MM.1S (cell line): ENCODE data around the gene C1orf210.

Experiments
- DNase-seq: peaks from one replicate; pipeline ENCODE4 v3.0.0-alpha.2; 2015
- H2AFZ ChIP-seq: fragments of 300-600 bp; sonication (generic); 2 replicates; pipeline ENCODE4 v1.6.0; 2016; ENCODE audit warnings: antibody characterized with exemption, low read length
- H3F3A ChIP-seq: fragments of 300-600 bp; sonication (generic); 2 replicates; pipeline ENCODE4 v1.6.1; 2016; ENCODE audit warnings: mild to moderate bottlenecking, antibody characterized with exemption, low read length, moderate library complexity, mixed read lengths; ENCODE audit not compliant: insufficient read depth
- H3K27ac ChIP-seq: fragments of 300-600 bp; sonication (generic); 2 replicates; pipeline ENCODE4 v1.5.1; 2016; ENCODE audit warnings: mild to moderate bottlenecking, low read length
- H3K27me3 ChIP-seq: fragments of 300-600 bp; sonication (generic); replicated peaks from 2 replicates; pipeline ENCODE4 v1.6.0; 2016; ENCODE audit warnings: low read length; ENCODE audit not compliant: insufficient read depth
- H3K36me3 ChIP-seq: fragments of 300-600 bp; sonication (generic); replicated peaks from 2 replicates; pipeline ENCODE4 v1.6.1; 2016; ENCODE audit warnings: mild to moderate bottlenecking, low read length, mixed read lengths; ENCODE audit not compliant: insufficient read depth
- H3K4me1 ChIP-seq: fragments of 300-600 bp; sonication (generic); 2 replicates; pipeline ENCODE4 v1.6.1; 2016; ENCODE audit warnings: low read length, mixed read lengths
- H3K4me2 ChIP-seq: fragments of 300-600 bp; sonication (generic); 2 replicates; pipeline ENCODE4 v1.6.0; 2016; ENCODE audit warnings: low read depth, low read length
- H3K4me3 ChIP-seq: fragments of 300-600 bp; sonication (generic); 2 replicates; pipeline ENCODE4 v1.5.1; 2016; ENCODE audit warnings: low read length, mixed read lengths
- H3K79me2 ChIP-seq: fragments of 300-600 bp; sonication (generic); 2 replicates; pipeline ENCODE4 v1.6.1; 2016; ENCODE audit warnings: mixed run types, low read length, mixed read lengths
- H3K9ac ChIP-seq: fragments of 300-600 bp; sonication (generic); 2 replicates; pipeline ENCODE4 v1.6.1; 2016; ENCODE audit warnings: low read length, mixed read lengths
- H3K9me2 ChIP-seq: fragments of 300-600 bp; sonication (generic); replicated peaks from 2 replicates; pipeline ENCODE4 v1.6.1; 2016; ENCODE audit warnings: mild to moderate bottlenecking, low read length, mixed read lengths; ENCODE audit not compliant: insufficient read depth
- H3K9me3 ChIP-seq: fragments of 300-600 bp; sonication (generic); replicated peaks from 2 replicates; pipeline ENCODE4 v1.6.1; 2016; ENCODE audit warnings: mild to moderate bottlenecking, low read length, mixed read lengths; ENCODE audit not compliant: insufficient read depth
- H4K20me1 ChIP-seq: fragments of 300-600 bp; sonication (generic); 2 replicates; pipeline ENCODE4 v1.6.1; 2016; ENCODE audit warnings: mild to moderate bottlenecking, low read length, moderate library complexity, mixed read lengths; ENCODE audit not compliant: insufficient read depth
- EZH2 ChIP-seq: fragments of 300-600 bp; sonication (generic); optimal IDR thresholded peaks from 2 replicates; pipeline ENCODE3; 2017; ENCODE audit warnings: low read depth, mild to moderate bottlenecking, antibody characterized with exemption, low read length, mixed read lengths
- EZH2phosphoT487 ChIP-seq: fragments of 300-600 bp; sonication (generic); IDR thresholded peaks from 2 replicates; pipeline ENCODE4 v1.6.1; 2018; ENCODE audit warnings: antibody characterized with exemption, low read length
- TF ChIP-seq, protein P1 (sequence below): fragments of 300-600 bp; sonication (generic); IDR thresholded peaks from 2 replicates; pipeline ENCODE4 v1.5.1; 2016; ENCODE audit warnings: antibody characterized with exemption, low read length, mixed read lengths

Gene C1orf210

DNA sequence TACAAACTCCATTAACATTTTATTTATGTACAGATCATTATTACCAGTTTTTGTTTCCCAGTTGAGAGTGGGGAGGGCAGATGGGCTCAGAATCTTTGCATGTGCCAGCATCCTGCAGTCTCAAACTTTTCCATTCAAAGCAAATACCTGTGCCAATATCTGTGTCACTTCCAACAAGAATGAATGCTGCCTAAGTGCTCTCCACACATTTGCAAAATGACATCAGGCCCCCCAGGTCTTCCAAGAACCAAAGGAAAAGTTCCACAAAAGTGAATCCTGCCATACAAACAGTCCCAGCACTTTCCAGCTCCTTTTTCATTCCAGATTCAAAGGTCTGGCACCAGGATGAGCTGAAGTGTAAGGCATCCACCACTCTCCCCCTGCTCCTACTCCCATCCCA is 13.7 kb upstream of the C1orf210 start:
- H3K4me1 ChIP-seq, result no peaks in the 10 kb centered on the region

DNA sequence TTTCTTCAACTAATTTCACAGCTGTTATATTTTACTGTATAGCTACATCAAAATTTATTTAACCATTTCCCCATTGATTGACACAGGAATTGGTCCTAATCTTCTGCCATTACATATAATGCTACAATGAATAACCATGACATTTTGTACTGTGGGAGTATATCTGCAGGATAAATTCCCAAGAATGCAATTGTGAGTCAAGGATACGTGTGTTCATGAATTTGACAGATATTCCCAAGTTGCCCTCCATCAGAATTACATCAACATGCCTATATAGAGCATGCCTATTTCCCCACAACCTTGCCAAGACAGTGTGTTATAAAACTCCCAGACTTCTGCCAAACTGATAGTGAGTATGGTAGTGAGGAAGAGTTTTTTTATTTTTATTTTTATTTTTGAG is 12.7 kb upstream of the C1orf210 start:
- Histone ChIP-seq H3K9me2 (no peaks in the 10 kb centered on the region), H3K4me1 (no peaks in the 10 kb centered on the region), H3K27me3 (no peaks in the 10 kb centered on the region), H3K9ac (no peak overlapping the region), H4K20me1 (no peaks in the 10 kb centered on the region), H3K4me3 (no peak overlapping the region), H3K79me2 (no peaks in the 10 kb centered on the region), H3K27ac (no peak overlapping the region), H2AFZ (no peak overlapping the region), H3K36me3 (no peaks in the 10 kb centered on the region), H3K4me2 (no peak overlapping the region), H3F3A (0 out of 2 replicates have a peak, but pooled peaks cover 3% of the 10 kb centered on the region), H3K9me3 (no peaks in the 10 kb centered on the region)
- no peak for DNase-seq
- TF ChIP-seq EZH2, result no peak
- no peak for TF ChIP-seq EZH2phosphoT487
- TF ChIP-seq, protein P1, sequence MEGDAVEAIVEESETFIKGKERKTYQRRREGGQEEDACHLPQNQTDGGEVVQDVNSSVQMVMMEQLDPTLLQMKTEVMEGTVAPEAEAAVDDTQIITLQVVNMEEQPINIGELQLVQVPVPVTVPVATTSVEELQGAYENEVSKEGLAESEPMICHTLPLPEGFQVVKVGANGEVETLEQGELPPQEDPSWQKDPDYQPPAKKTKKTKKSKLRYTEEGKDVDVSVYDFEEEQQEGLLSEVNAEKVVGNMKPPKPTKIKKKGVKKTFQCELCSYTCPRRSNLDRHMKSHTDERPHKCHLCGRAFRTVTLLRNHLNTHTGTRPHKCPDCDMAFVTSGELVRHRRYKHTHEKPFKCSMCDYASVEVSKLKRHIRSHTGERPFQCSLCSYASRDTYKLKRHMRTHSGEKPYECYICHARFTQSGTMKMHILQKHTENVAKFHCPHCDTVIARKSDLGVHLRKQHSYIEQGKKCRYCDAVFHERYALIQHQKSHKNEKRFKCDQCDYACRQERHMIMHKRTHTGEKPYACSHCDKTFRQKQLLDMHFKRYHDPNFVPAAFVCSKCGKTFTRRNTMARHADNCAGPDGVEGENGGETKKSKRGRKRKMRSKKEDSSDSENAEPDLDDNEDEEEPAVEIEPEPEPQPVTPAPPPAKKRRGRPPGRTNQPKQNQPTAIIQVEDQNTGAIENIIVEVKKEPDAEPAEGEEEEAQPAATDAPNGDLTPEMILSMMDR, result no peak

More for the DNA sequence above, 13.7 kb upstream of the C1orf210 start:
- H3K4me2 ChIP-seq, result no peak overlapping the region
- no peak overlapping the region for H3K27ac ChIP-seq
- 0 out of 2 replicates have a peak, but pooled peaks cover 3% of the 10 kb centered on the region for H3F3A ChIP-seq
- no peaks in the 10 kb centered on the region for H3K9me2 ChIP-seq
- no peak for DNase-seq
- no peaks in the 10 kb centered on the region for H3K36me3 ChIP-seq
- H4K20me1 ChIP-seq, result no peaks in the 10 kb centered on the region
- H3K79me2 ChIP-seq, result no peaks in the 10 kb centered on the region
- H3K9ac ChIP-seq, result no peak overlapping the region
- no peaks in the 10 kb centered on the region for H3K9me3 ChIP-seq
- no peak overlapping the region for H2AFZ ChIP-seq
- TF ChIP-seq EZH2 (no peak), EZH2phosphoT487 (no peak)
- TF ChIP-seq, protein P1, result no peak
- no peaks in the 10 kb centered on the region for H3K27me3 ChIP-seq
- no peak overlapping the region for H3K4me3 ChIP-seq

DNA sequence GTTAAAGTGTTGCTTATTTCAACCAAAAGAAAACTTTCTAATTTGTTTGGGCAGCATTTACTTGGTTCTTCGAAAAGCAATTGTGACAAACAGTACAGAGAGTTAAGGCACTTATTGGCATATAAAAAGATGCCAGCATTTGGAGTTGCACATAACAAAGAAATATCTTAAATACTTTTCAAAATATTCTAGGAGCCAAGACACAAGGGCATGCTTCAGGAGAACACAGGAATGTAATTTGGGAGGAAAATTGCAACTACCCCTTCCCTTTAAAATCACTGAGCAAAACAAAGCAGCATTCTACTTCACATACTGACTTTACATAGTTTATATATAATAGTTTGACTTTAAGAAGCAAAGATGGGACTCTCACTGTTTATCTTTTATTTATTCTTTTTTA is 10.8 kb upstream of the C1orf210 start:
- no peak overlapping the region for H2AFZ ChIP-seq
- no peak overlapping the region for H3K9ac ChIP-seq
- no peak overlapping the region for H3K4me3 ChIP-seq
- H3K4me2 ChIP-seq, result no peak overlapping the region
- no peaks in the 10 kb centered on the region for H3K9me2 ChIP-seq
- H3K9me3 ChIP-seq, result no peaks in the 10 kb centered on the region
- no peaks in the 10 kb centered on the region for H3K36me3 ChIP-seq
- H3F3A ChIP-seq, result 0 out of 2 replicates have a peak, but pooled peaks cover 3% of the 10 kb centered on the region
- no peaks in the 10 kb centered on the region for H3K4me1 ChIP-seq
- H3K79me2 ChIP-seq, result no peaks in the 10 kb centered on the region
- no peak overlapping the region for H3K27ac ChIP-seq
- no peak for DNase-seq
- no peaks in the 10 kb centered on the region for H3K27me3 ChIP-seq
- TF ChIP-seq EZH2phosphoT487 (no peak), EZH2 (no peak)
- TF ChIP-seq, protein P1, result no peak
- H4K20me1 ChIP-seq, result no peaks in the 10 kb centered on the region
